ENCODE results near the gene SUSD1.
"Not testable (repeated sequence)": the region's sequence is repeated elsewhere in the genome, so short reads cannot be mapped to it uniquely, and the experiment has no call there.

Gene SUSD1

GRCh38 chr9:112194969-112195431, 19.9 kb upstream of the SUSD1 start:
- no peak overlapping the region for H3K9ac ChIP-seq
- peak overlapping the region in 2 of 11 experiments; percentile 22 to 51; a peak in 3 of 22 replicates for H3K4me2 ChIP-seq
- no peak overlapping the region for H3K27ac ChIP-seq
- H4K20me1 ChIP-seq, result no peaks in the 10 kb centered on the region
- H3K27me3 ChIP-seq, result no peaks in the 10 kb centered on the region
- no peak; a peak in 1 of 22 replicates for TF ChIP-seq Cebpa-rat (IDR thresholded peaks at IDR 0.05)
- H3K4me3 ChIP-seq, result no peak overlapping the region
- H3K4me1 ChIP-seq, result peaks cover 0 to 15% (median 7%) of the 10 kb centered on the region in 10 experiments; a peak in 8 of 20 replicates
- H3K36me3 ChIP-seq, result 0 out of 22 replicates have a peak, but pooled peaks cover 0 to 7% (median 0%) of the 10 kb centered on the region in 11 experiments
- peaks cover 0 to 21% (median 10%) of the 10 kb centered on the region in 11 experiments; a peak in 10 of 22 replicates for H3K9me3 ChIP-seq (replicated peaks in 1 of 11)

- H3K27ac ChIP-seq, result no peak overlapping the region
- no peak for TF ChIP-seq Cebpa-rat (IDR thresholded peaks at IDR 0.05)
- no peak overlapping the region for H3K9ac ChIP-seq
- H3K4me3 ChIP-seq, result no peak overlapping the region
- H3K36me3 ChIP-seq, result 0 out of 22 replicates have a peak, but pooled peaks cover 0 to 7% (median 0%) of the 10 kb centered on the region in 11 experiments
- peak overlapping the region in 4 of 11 experiments; percentile 5 to 32 (median 17); a peak in 2 of 22 replicates for H3K4me2 ChIP-seq
- H3K4me1 ChIP-seq, result peaks cover 0 to 15% (median 7%) of the 10 kb centered on the region in 10 experiments; a peak in 8 of 20 replicates
- no peaks in the 10 kb centered on the region for H4K20me1 ChIP-seq
- peaks cover 0 to 21% (median 10%) of the 10 kb centered on the region in 11 experiments; a peak in 10 of 22 replicates for H3K9me3 ChIP-seq (replicated peaks in 1 of 11)
- no peaks in the 10 kb centered on the region for H3K27me3 ChIP-seq
These were observed 18.6 kb upstream of the SUSD1 start for GRCh38 chr9:112193572-112194288.

- H3K36me3 ChIP-seq, H3K4me3 ChIP-seq, H3K9ac ChIP-seq, H3K4me2 ChIP-seq, H3K27me3 ChIP-seq, H4K20me1 ChIP-seq, H3K27ac ChIP-seq: not testable (repeated sequence)
- Histone ChIP-seq H3K9me3 (replicated peaks in 1 of 11) (peaks cover 0 to 21% (median 10%) of the 10 kb centered on the region in 11 experiments; a peak in 10 of 22 replicates), H3K4me1 (peaks cover 0 to 14% (median 6%) of the 10 kb centered on the region in 10 experiments; a peak in 8 of 20 replicates)
These were observed 15.2 kb upstream of the SUSD1 start for GRCh38 chr9:112190320-112190719.

GRCh38 chr9:112188884-112189283, 13.8 kb upstream of the SUSD1 start:
- no peak overlapping the region for H3K9ac ChIP-seq
- peaks cover 0 to 21% (median 10%) of the 10 kb centered on the region in 11 experiments; a peak in 10 of 22 replicates for H3K9me3 ChIP-seq (replicated peaks in 1 of 11)
- H3K4me1 ChIP-seq, result peaks cover 0 to 3% (median under 1%) of the 10 kb centered on the region in 10 experiments; a peak in 4 of 20 replicates
- 0 out of 22 replicates have a peak, but pooled peaks cover 0 to 7% (median 0%) of the 10 kb centered on the region in 11 experiments for H3K36me3 ChIP-seq
- no peaks in the 10 kb centered on the region for H3K27me3 ChIP-seq
- H3K4me3 ChIP-seq, result no peak overlapping the region
- H3K27ac ChIP-seq, result no peak overlapping the region
- no peak overlapping the region for H3K4me2 ChIP-seq
- no peaks in the 10 kb centered on the region for H4K20me1 ChIP-seq
- no peak for TF ChIP-seq Cebpa-rat (IDR thresholded peaks at IDR 0.05)

GRCh38 chr9:112187404-112187803, 12.3 kb upstream of the SUSD1 start:
- Histone ChIP-seq H3K4me1 (no peaks in the 10 kb centered on the region), H3K27ac (no peak overlapping the region), H4K20me1 (no peaks in the 10 kb centered on the region), H3K36me3 (peaks cover 0 to 7% (median 0%) of the 10 kb centered on the region in 11 experiments; a peak in 1 of 22 replicates), H3K27me3 (no peaks in the 10 kb centered on the region), H3K4me2 (no peak overlapping the region), H3K9ac (no peak overlapping the region), H3K4me3 (no peak overlapping the region), H3K9me3 (replicated peaks in 1 of 11) (peaks cover 9 to 31% (median 18%) of the 10 kb centered on the region in 11 experiments; a peak in 18 of 22 replicates)
- TF ChIP-seq Cebpa-rat (IDR thresholded peaks at IDR 0.05), result no peak

- no peaks in the 10 kb centered on the region for H4K20me1 ChIP-seq
- TF ChIP-seq Cebpa-rat (IDR thresholded peaks at IDR 0.05), result no peak
- no peak overlapping the region for H3K27ac ChIP-seq
- H3K4me1 ChIP-seq, result peaks cover under 1 to 6% (median 3%) of the 10 kb centered on the region in 10 experiments; a peak in 18 of 20 replicates
- H3K27me3 ChIP-seq, result no peaks in the 10 kb centered on the region
- H3K4me3 ChIP-seq, result no peak overlapping the region
- no peak overlapping the region for H3K9ac ChIP-seq
- H3K36me3 ChIP-seq, result peaks cover 0 to 6% (median 0%) of the 10 kb centered on the region in 11 experiments; a peak in 1 of 22 replicates
- peaks cover 9 to 24% (median 16%) of the 10 kb centered on the region in 11 experiments; a peak in 18 of 22 replicates for H3K9me3 ChIP-seq (replicated peaks in 1 of 11)
- no peak overlapping the region for H3K4me2 ChIP-seq
These were observed 11.6 kb upstream of the SUSD1 start for GRCh38 chr9:112186695-112187094.

- Histone ChIP-seq H3K4me3 (no peak overlapping the region), H3K9me3 (replicated peaks in 1 of 11) (peaks cover 7 to 14% (median 9%) of the 10 kb centered on the region in 11 experiments; a peak in 17 of 22 replicates), H3K9ac (no peak overlapping the region), H3K4me1 (peaks cover 18 to 23% (median 20%) of the 10 kb centered on the region in 10 experiments), H3K27me3 (no peaks in the 10 kb centered on the region), H3K4me2 (no peak overlapping the region), H3K27ac (no peak overlapping the region), H4K20me1 (no peaks in the 10 kb centered on the region), H3K36me3 (no peaks in the 10 kb centered on the region; a peak in 1 of 22 replicates)
- TF ChIP-seq Cebpa-rat (IDR thresholded peaks at IDR 0.05), result no peak
These were observed 9.8 kb upstream of the SUSD1 start for GRCh38 chr9:112184946-112185345.

- TF ChIP-seq Cebpa-rat (IDR thresholded peaks at IDR 0.05), result no peak
- Histone ChIP-seq H4K20me1 (no peaks in the 10 kb centered on the region), H3K4me1 (peaks cover 24 to 28% (median 27%) of the 10 kb centered on the region in 10 experiments), H3K9me3 (replicated peaks in 1 of 11) (peaks cover 7 to 14% (median 9%) of the 10 kb centered on the region in 11 experiments; a peak in 17 of 22 replicates), H3K9ac (no peak overlapping the region), H3K36me3 (no peaks in the 10 kb centered on the region; a peak in 1 of 22 replicates), H3K4me2 (no peak overlapping the region), H3K4me3 (no peak overlapping the region), H3K27ac (no peak overlapping the region), H3K27me3 (no peaks in the 10 kb centered on the region)
These were observed 9.1 kb upstream of the SUSD1 start for GRCh38 chr9:112184221-112184620.

GRCh38 chr9:112180387-112180881, 5.3 kb upstream of the SUSD1 start:
- TF ChIP-seq Cebpa-rat (IDR thresholded peaks at IDR 0.05), result no peak
- Histone ChIP-seq H3K9ac (peak overlapping the region in 9 of 11 experiments; percentile 21 to 50 (median 43); a peak in 14 of 22 replicates), H4K20me1 (no peaks in the 10 kb centered on the region), H3K9me3 (replicated peaks in 1 of 11) (peaks cover 7 to 14% (median 9%) of the 10 kb centered on the region in 11 experiments; a peak in 17 of 22 replicates), H3K4me2 (peak overlapping the region; percentile 61 to 89 (median 81)), H3K27me3 (no peaks in the 10 kb centered on the region), H3K27ac (peak overlapping the region in 9 of 11 experiments; percentile 46 to 72 (median 64); a peak in 18 of 22 replicates), H3K4me3 (no peak overlapping the region), H3K4me1 (peaks cover 28 to 63% (median 36%) of the 10 kb centered on the region in 10 experiments), H3K36me3 (no peaks in the 10 kb centered on the region; a peak in 1 of 22 replicates)
